GM18508 (cell line): ENCODE data around the gene GRID2.
"Not testable (repeated sequence)": the region's sequence is repeated elsewhere in the genome, so short reads cannot be mapped to it uniquely, and the experiment has no call there.

ENCODE experiments used
- ATAC-seq: cut with Tn5 transposase; IDR thresholded peaks from one replicate; pipeline ENCODE4 v1.9.1; 2021; ENCODE audit warnings: moderate number of reproducible peaks; ENCODE audit not compliant: insufficient read depth, unreplicated experiment

The GRID2 gene

GRCh38 chr4:93355411-93355810 lies 1051.6 kb downstream of the GRID2 start:
- no peak for ATAC-seq

- no peak for ATAC-seq
Observed at GRCh38 chr4:93359586-93359985, 1055.8 kb downstream of the GRID2 start.

- not testable (repeated sequence) for ATAC-seq
Observed at GRCh38 chr4:93366169-93366755, 1062.5 kb downstream of the GRID2 start.

- ATAC-seq: no peak
Observed at GRCh38 chr4:93368968-93369367, 1065.2 kb downstream of the GRID2 start.

- ATAC-seq: no peak
Observed at GRCh38 chr4:93370256-93370655, 1066.5 kb downstream of the GRID2 start.

GRCh38 chr4:93373893-93374860 lies 1070.4 kb downstream of the GRID2 start:
- no peak for ATAC-seq

GRCh38 chr4:93384241-93384640 lies 1080.5 kb downstream of the GRID2 start:
- ATAC-seq: no peak

GRCh38 chr4:93384887-93385286 lies 1081.1 kb downstream of the GRID2 start:
- no peak for ATAC-seq

GRCh38 chr4:93394545-93395081 lies 1090.8 kb downstream of the GRID2 start:
- ATAC-seq: no peak

- ATAC-seq: no peak
Observed at GRCh38 chr4:93396272-93396671, 1092.5 kb downstream of the GRID2 start.

- no peak for ATAC-seq
Observed at GRCh38 chr4:93403571-93403970, 1099.8 kb downstream of the GRID2 start.

GRCh38 chr4:93407493-93408275 lies 1103.9 kb downstream of the GRID2 start:
- no peak for ATAC-seq

- no peak for ATAC-seq
Observed at GRCh38 chr4:93409035-93409434, 1105.3 kb downstream of the GRID2 start.

- ATAC-seq: no peak
Observed at GRCh38 chr4:93414041-93414550, 1110.3 kb downstream of the GRID2 start.

GRCh38 chr4:93416344-93417128 lies 1112.8 kb downstream of the GRID2 start:
- no peak for ATAC-seq

GRCh38 chr4:93431371-93431770 lies 1127.6 kb downstream of the GRID2 start:
- ATAC-seq: no peak

- ATAC-seq: no peak
Observed at GRCh38 chr4:93433840-93434239, 1130.1 kb downstream of the GRID2 start.

GRCh38 chr4:93436000-93436626 lies 1132.3 kb downstream of the GRID2 start:
- no peak for ATAC-seq

GRCh38 chr4:93437991-93438390 lies 1134.2 kb downstream of the GRID2 start:
- ATAC-seq: no peak
